ENCODE measurements around the gene POMT1. TPM values are rescaled to one million over a fixed set of nuclear protein-coding genes. Genes with fewer than 3 reads are reported as not detected.

POMT1 gene
- total and polyA plus RNA-seq, 2 donors (not counting 3 experiments of a cell fraction or from before 2014, with no cell fraction given), result 44.7 to 53.9 TPM

DNA sequence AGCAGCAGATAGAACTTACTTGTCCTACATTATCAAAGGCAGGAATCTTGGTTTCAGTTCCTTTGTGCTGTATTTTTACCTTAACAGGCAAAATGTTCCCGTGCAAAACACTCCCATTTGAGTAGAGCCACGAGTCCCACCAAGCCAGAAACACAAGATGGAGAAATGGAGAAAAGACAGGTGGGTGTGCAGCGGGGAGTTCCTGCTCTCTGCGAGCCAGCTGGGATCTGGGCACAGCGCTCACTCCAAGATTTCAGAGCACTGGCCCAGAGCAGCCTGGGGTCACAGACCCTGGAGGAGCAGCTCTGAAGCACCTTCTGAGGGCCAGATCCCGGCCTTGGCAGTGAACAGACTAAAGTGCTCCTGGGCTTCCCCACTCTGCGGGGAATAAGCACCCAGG lies 25.5 kb downstream of the POMT1 start:
- H3K9me1 ChIP-seq (replicated peaks; ENCODE audit: control insufficient read depth, extremely low read depth, insufficient read depth, low read length), result no peaks in the 10 kb centered on the region
- H3K4me1 ChIP-seq (ENCODE audit: control insufficient read depth, extremely low read depth, insufficient read depth, low read length), result peaks cover 4% of the 10 kb centered on the region
- no peak overlapping the region for H2AFZ ChIP-seq (ENCODE audit: low read depth, low read length)
- H3K79me2 ChIP-seq (ENCODE audit: control insufficient read depth, insufficient read depth, low read length), result peaks cover 4% of the 10 kb centered on the region
- dilution Hi-C loops (cut with MboI; ENCODE audit: extremely low pct_ligation_motif_present, low sequenced_read_pairs) (no loop called here), intact Hi-C loops (cut with micrococcal nuclease) (no loop called here)
- H3K36me3 ChIP-seq (ENCODE audit: control insufficient read depth in 2 of 2, extremely low read depth in 1 of 2, insufficient read depth in 2 of 2, low read length in 2 of 2), result peaks cover 8 to 44% of the 10 kb centered on the region in 2 experiments
- no peak overlapping the region for H3K4me3 ChIP-seq (replicated peaks in 1 of 3; ENCODE audit: insufficient read depth in 1 of 3, low read depth in 1 of 3, low read length in 3 of 3)
- FAIRE-seq (no peak), DNase-seq (ENCODE audit: low read depth, low spot score) (no peak)
- ChIA-PET CTCF (no interaction called here), POLR2A (no interaction called here)
- no TSS peak for BruUV-seq (replicated peaks)
- no peak overlapping the region for H3K4me2 ChIP-seq (ENCODE audit: insufficient read depth, low read length)
- H3K9ac ChIP-seq (replicated peaks; ENCODE audit: extremely low read depth, insufficient read depth, low read length), result no peak overlapping the region
- H4K20me1 ChIP-seq (replicated peaks; ENCODE audit: control insufficient read depth, extremely low read depth, insufficient read depth, low read length), result no peaks in the 10 kb centered on the region
- no peaks in the 10 kb centered on the region for H3K27me3 ChIP-seq (ENCODE audit: control insufficient read depth in 2 of 2, insufficient read depth in 2 of 2, low read length in 2 of 2)
- no peak for TF ChIP-seq MYC (IDR thresholded peaks at IDR 0.05; ENCODE audit: low read depth, low read length)
- TF ChIP-seq FOS (IDR thresholded peaks at IDR 0.05; ENCODE audit: borderline replicate concordance, insufficient read depth, low read length), result no peak
- no peak for TF ChIP-seq GATA2 (IDR thresholded peaks at IDR 0.05; ENCODE audit: insufficient read depth, insufficient read length, low read depth, low read length)
- no peak for TF ChIP-seq POLR2A (IDR thresholded peaks at IDR 0.05; ENCODE audit: low read depth, low read length)
- TF ChIP-seq POLR2AphosphoS5 (IDR thresholded peaks at IDR 0.05; ENCODE audit: insufficient read depth, low read depth, low read length), result no peak
- TF ChIP-seq CTCF (IDR thresholded peaks at IDR 0.05; ENCODE audit: extremely low read depth in 1 of 2, insufficient read depth in 1 of 2, low read depth in 1 of 2, low read length in 2 of 2), result no peak
- TF ChIP-seq JUN (IDR thresholded peaks at IDR 0.05; ENCODE audit: borderline replicate concordance, insufficient read depth, insufficient read length, low read depth), result no peak
- no peak for TF ChIP-seq EZH2 (IDR thresholded peaks at IDR 0.05; ENCODE audit: borderline replicate concordance, low read depth, low read length, severe bottlenecking)
- H3K27ac ChIP-seq (ENCODE audit: insufficient read depth, low read depth, low read length), result no peak overlapping the region
- no peaks in the 10 kb centered on the region for H3K9me3 ChIP-seq (replicated peaks; ENCODE audit: control insufficient read depth, insufficient read depth, low read length)
